Measurements from ENCODE around the gene SCEL. TPM values are rescaled to one million over a fixed set of nuclear protein-coding genes. Genes with fewer than 3 reads are reported as not detected.
A peak's percentile ranks its signal among the peaks of the same experiment; 100 is the strongest.

The SCEL gene
- total and polyA plus RNA-seq, 4 donors: 0.10 to 0.12 (median 0.11) TPM; not detected in 1

GRCh38 chr13:77579959-77580358, 44.5 kb downstream of the SCEL start:
- no CpG with 5 or more reads among the region's 2 CpGs for WGBS (ENCODE audit: insufficient coverage)
- Histone ChIP-seq H3K4me3 (ENCODE audit: low read depth, low read length) (no peak overlapping the region), H3K27ac (ENCODE audit: low read depth, low read length) (no peak overlapping the region), H3K9me3 (ENCODE audit: control insufficient read depth, insufficient read depth, low read length) (no peaks in the 10 kb centered on the region), H3K36me3 (ENCODE audit: control insufficient read depth, insufficient read depth, low read length) (no peaks in the 10 kb centered on the region), H3K4me1 (ENCODE audit: control insufficient read depth, insufficient read depth, low read length) (no peaks in the 10 kb centered on the region), H3K27me3 (ENCODE audit: control insufficient read depth, insufficient read depth, low read length) (no peaks in the 10 kb centered on the region)
- DNase-seq (ENCODE audit: low read depth in 4 of 6, low spot score in 6 of 6): peak in 1 of 6 donors; percentile 19

GRCh38 chr13:77580748-77581147, 45.2 kb downstream of the SCEL start:
- Histone ChIP-seq H3K27me3 (ENCODE audit: control insufficient read depth, insufficient read depth, low read length) (no peaks in the 10 kb centered on the region), H3K4me1 (ENCODE audit: control insufficient read depth, insufficient read depth, low read length) (no peaks in the 10 kb centered on the region), H3K27ac (ENCODE audit: low read depth, low read length) (no peak overlapping the region), H3K4me3 (ENCODE audit: low read depth, low read length) (no peak overlapping the region), H3K36me3 (ENCODE audit: control insufficient read depth, insufficient read depth, low read length) (no peaks in the 10 kb centered on the region), H3K9me3 (ENCODE audit: control insufficient read depth, insufficient read depth, low read length) (no peaks in the 10 kb centered on the region)
- WGBS (ENCODE audit: insufficient coverage): no CpG with 5 or more reads among the region's 1 CpG
- peak in 2 of 6 donors; percentile 80 to 85 for DNase-seq (ENCODE audit: low read depth in 4 of 6, low spot score in 6 of 6)

GRCh38 chr13:77583581-77583980, 48.1 kb downstream of the SCEL start:
- Histone ChIP-seq H3K36me3 (ENCODE audit: control insufficient read depth, insufficient read depth, low read length) (no peaks in the 10 kb centered on the region), H3K27me3 (ENCODE audit: control insufficient read depth, insufficient read depth, low read length) (no peaks in the 10 kb centered on the region), H3K27ac (ENCODE audit: low read depth, low read length) (peak overlapping the region; percentile 18), H3K4me3 (ENCODE audit: low read depth, low read length) (no peak overlapping the region), H3K4me1 (ENCODE audit: control insufficient read depth, insufficient read depth, low read length) (no peaks in the 10 kb centered on the region), H3K9me3 (ENCODE audit: control insufficient read depth, insufficient read depth, low read length) (no peaks in the 10 kb centered on the region)
- DNase-seq (ENCODE audit: low read depth in 4 of 6, low spot score in 6 of 6): peak in 1 of 6 donors; percentile 18
- WGBS (ENCODE audit: insufficient coverage): 43% methylated on average over 1 of the region's 3 CpGs

GRCh38 chr13:77584106-77584505, 48.6 kb downstream of the SCEL start:
- Histone ChIP-seq H3K27me3 (ENCODE audit: control insufficient read depth, insufficient read depth, low read length) (no peaks in the 10 kb centered on the region), H3K4me3 (ENCODE audit: low read depth, low read length) (no peak overlapping the region), H3K4me1 (ENCODE audit: control insufficient read depth, insufficient read depth, low read length) (no peaks in the 10 kb centered on the region), H3K9me3 (ENCODE audit: control insufficient read depth, insufficient read depth, low read length) (no peaks in the 10 kb centered on the region), H3K36me3 (ENCODE audit: control insufficient read depth, insufficient read depth, low read length) (no peaks in the 10 kb centered on the region), H3K27ac (ENCODE audit: low read depth, low read length) (peak overlapping the region; percentile 18)
- 36% methylated on average over 5 of the region's 7 CpGs for WGBS (ENCODE audit: insufficient coverage)
- DNase-seq (ENCODE audit: low read depth in 4 of 6, low spot score in 6 of 6): peak; percentile 41 to 96 (median 59)

- no peak for DNase-seq (ENCODE audit: low read depth in 4 of 6, low spot score in 6 of 6)
- Histone ChIP-seq H3K4me3 (ENCODE audit: low read depth, low read length) (no peak overlapping the region), H3K27ac (ENCODE audit: low read depth, low read length) (no peak overlapping the region), H3K9me3 (ENCODE audit: control insufficient read depth, insufficient read depth, low read length) (no peaks in the 10 kb centered on the region), H3K36me3 (ENCODE audit: control insufficient read depth, insufficient read depth, low read length) (no peaks in the 10 kb centered on the region), H3K27me3 (ENCODE audit: control insufficient read depth, insufficient read depth, low read length) (no peaks in the 10 kb centered on the region), H3K4me1 (ENCODE audit: control insufficient read depth, insufficient read depth, low read length) (no peaks in the 10 kb centered on the region)
- WGBS (ENCODE audit: insufficient coverage): 20% methylated on average over 1 of the region's 2 CpGs
These were observed 59.8 kb downstream of the SCEL start for GRCh38 chr13:77595166-77595810.

GRCh38 chr13:77596777-77597176, 61.3 kb downstream of the SCEL start:
- Histone ChIP-seq H3K27me3 (ENCODE audit: control insufficient read depth, insufficient read depth, low read length) (no peaks in the 10 kb centered on the region), H3K27ac (ENCODE audit: low read depth, low read length) (no peak overlapping the region), H3K4me1 (ENCODE audit: control insufficient read depth, insufficient read depth, low read length) (no peaks in the 10 kb centered on the region), H3K4me3 (ENCODE audit: low read depth, low read length) (no peak overlapping the region), H3K36me3 (ENCODE audit: control insufficient read depth, insufficient read depth, low read length) (no peaks in the 10 kb centered on the region), H3K9me3 (ENCODE audit: control insufficient read depth, insufficient read depth, low read length) (no peaks in the 10 kb centered on the region)
- no peak for DNase-seq (ENCODE audit: low read depth in 4 of 6, low spot score in 6 of 6)
- WGBS (ENCODE audit: insufficient coverage): 33% methylated on average over 1 of the region's 1 CpG

- Histone ChIP-seq H3K4me1 (ENCODE audit: control insufficient read depth, insufficient read depth, low read length) (no peaks in the 10 kb centered on the region), H3K27ac (ENCODE audit: low read depth, low read length) (no peak overlapping the region), H3K4me3 (ENCODE audit: low read depth, low read length) (no peak overlapping the region), H3K9me3 (ENCODE audit: control insufficient read depth, insufficient read depth, low read length) (no peaks in the 10 kb centered on the region), H3K27me3 (ENCODE audit: control insufficient read depth, insufficient read depth, low read length) (no peaks in the 10 kb centered on the region), H3K36me3 (ENCODE audit: control insufficient read depth, insufficient read depth, low read length) (no peaks in the 10 kb centered on the region)
- peak in 2 of 6 donors; percentile 66 to 73 for DNase-seq (ENCODE audit: low read depth in 4 of 6, low spot score in 6 of 6)
- 83% methylated on average over 1 of the region's 2 CpGs for WGBS (ENCODE audit: insufficient coverage)
These were observed 63.8 kb downstream of the SCEL start for GRCh38 chr13:77599351-77599750.

GRCh38 chr13:77600701-77601100, 65.2 kb downstream of the SCEL start:
- H3K27ac ChIP-seq (ENCODE audit: low read depth, low read length): no peak overlapping the region
- H3K9me3 ChIP-seq (ENCODE audit: control insufficient read depth, insufficient read depth, low read length): no peaks in the 10 kb centered on the region
- H3K36me3 ChIP-seq (ENCODE audit: control insufficient read depth, insufficient read depth, low read length): no peaks in the 10 kb centered on the region
- WGBS (ENCODE audit: insufficient coverage): no CpG with 5 or more reads among the region's 2 CpGs
- no peaks in the 10 kb centered on the region for H3K4me1 ChIP-seq (ENCODE audit: control insufficient read depth, insufficient read depth, low read length)
- no peaks in the 10 kb centered on the region for H3K27me3 ChIP-seq (ENCODE audit: control insufficient read depth, insufficient read depth, low read length)
- no peak overlapping the region for H3K4me3 ChIP-seq (ENCODE audit: low read depth, low read length)
- DNase-seq (ENCODE audit: low read depth in 4 of 6, low spot score in 6 of 6): peak in 1 of 6 donors; percentile 20

- no peak for DNase-seq (ENCODE audit: low read depth in 4 of 6, low spot score in 6 of 6)
- WGBS (ENCODE audit: insufficient coverage): no CpG with 5 or more reads among the region's 1 CpG
These were observed 75.6 kb downstream of the SCEL start for GRCh38 chr13:77611068-77611467.

GRCh38 chr13:77616027-77616426, 80.5 kb downstream of the SCEL start:
- no peaks in the 10 kb centered on the region for H3K27me3 ChIP-seq (ENCODE audit: control insufficient read depth, insufficient read depth, low read length)
- no peak for DNase-seq (ENCODE audit: low read depth in 4 of 6, low spot score in 6 of 6)
- no peak overlapping the region for H3K4me3 ChIP-seq (ENCODE audit: low read depth, low read length)
- no peaks in the 10 kb centered on the region for H3K9me3 ChIP-seq (ENCODE audit: control insufficient read depth, insufficient read depth, low read length)
- H3K27ac ChIP-seq (ENCODE audit: low read depth, low read length): no peak overlapping the region
- H3K36me3 ChIP-seq (ENCODE audit: control insufficient read depth, insufficient read depth, low read length): no peaks in the 10 kb centered on the region
- no peaks in the 10 kb centered on the region for H3K4me1 ChIP-seq (ENCODE audit: control insufficient read depth, insufficient read depth, low read length)

More at GRCh38 chr13:77611068-77611467, 75.6 kb downstream of the SCEL start:
- H3K36me3 ChIP-seq (ENCODE audit: control insufficient read depth, insufficient read depth, low read length): no peaks in the 10 kb centered on the region
- no peaks in the 10 kb centered on the region for H3K9me3 ChIP-seq (ENCODE audit: control insufficient read depth, insufficient read depth, low read length)
- H3K4me3 ChIP-seq (ENCODE audit: low read depth, low read length): no peak overlapping the region
- H3K4me1 ChIP-seq (ENCODE audit: control insufficient read depth, insufficient read depth, low read length): no peaks in the 10 kb centered on the region
- no peak overlapping the region for H3K27ac ChIP-seq (ENCODE audit: low read depth, low read length)
- no peaks in the 10 kb centered on the region for H3K27me3 ChIP-seq (ENCODE audit: control insufficient read depth, insufficient read depth, low read length)

Data from spinal cord (tissue), 10 donors.